ENCODE measurements around the gene ASTN2.

The ASTN2 gene

GRCh38 chr9:117010061-117010460 lies 404.8 kb downstream of the ASTN2 start:
- DNase-seq, result no peak
- no peak for ATAC-seq

- DNase-seq, result no peak
- ATAC-seq, result no peak
Observed at GRCh38 chr9:117008876-117009275, 406.0 kb downstream of the ASTN2 start.

DNA sequence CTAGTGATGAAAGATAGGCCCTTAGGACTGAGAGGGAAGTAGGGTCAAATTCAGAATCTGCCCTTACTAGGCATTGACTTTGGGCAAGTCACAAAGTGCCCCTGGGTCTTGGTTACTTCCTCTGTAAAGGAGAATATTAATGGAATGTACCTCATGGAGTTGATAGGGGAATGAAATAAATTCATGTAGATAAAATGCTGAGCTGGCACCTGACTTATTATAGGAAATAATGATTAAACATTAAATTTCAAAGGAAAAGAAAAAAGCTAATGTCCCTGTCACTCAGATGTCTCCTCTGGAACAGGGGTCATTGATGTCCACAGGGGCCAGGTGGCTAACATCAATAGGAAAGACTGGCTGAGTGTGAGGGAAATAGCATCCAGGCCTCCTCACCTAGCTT lies 406.4 kb downstream of the ASTN2 start:
- ATAC-seq, result no peak
- DNase-seq, result no peak

- no peak for DNase-seq
- no peak for ATAC-seq
Observed at GRCh38 chr9:117002686-117003085, 412.2 kb downstream of the ASTN2 start.

DNA sequence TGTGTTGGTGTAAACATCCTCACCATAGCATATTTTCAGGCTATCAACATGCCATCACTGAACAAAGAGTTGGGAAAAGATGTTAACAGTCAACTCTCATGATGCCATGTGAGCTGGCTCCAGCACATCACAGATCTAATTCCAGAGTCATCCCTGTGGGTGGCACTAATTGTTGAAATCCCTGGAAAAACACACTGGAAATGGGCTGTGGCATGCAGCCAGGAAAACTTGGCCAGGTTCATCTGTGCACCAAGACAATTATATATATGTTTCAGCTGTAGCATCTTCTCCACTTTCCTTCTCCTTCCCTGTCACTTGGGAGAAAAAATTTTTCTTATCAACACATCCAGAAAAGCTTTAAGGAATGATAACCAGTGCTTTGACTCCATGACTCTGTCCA lies 414.0 kb downstream of the ASTN2 start:
- DNase-seq (no peak), ATAC-seq (no peak)

DNA sequence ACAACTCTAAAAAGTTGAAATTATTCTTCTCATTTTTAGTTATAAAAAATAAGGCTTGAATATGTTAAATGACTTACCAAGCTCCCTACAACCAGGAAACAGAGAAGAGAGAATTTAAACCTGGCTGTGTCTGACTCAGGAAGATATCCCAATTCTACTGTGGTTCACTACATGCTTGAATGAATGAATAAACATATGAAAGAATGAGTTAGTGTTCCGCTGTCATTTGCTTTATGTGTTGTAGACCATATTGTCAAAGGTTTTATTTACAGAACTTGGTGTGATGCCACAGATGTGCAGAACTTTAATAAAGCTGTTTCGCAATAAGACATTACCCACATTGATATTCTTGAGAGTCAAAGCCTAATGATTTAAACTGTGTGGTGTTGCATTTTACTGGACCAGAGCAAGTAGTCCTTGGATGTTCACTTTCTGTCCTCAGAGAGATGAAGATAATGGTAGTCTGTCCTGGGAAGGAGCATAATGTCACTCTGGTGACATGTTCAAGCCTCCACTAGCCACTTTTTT lies 414.6 kb downstream of the ASTN2 start:
- DNase-seq, result no peak
- no peak for ATAC-seq

GRCh38 chr9:116998305-116998704 lies 416.6 kb downstream of the ASTN2 start:
- DNase-seq, result no peak
- no peak for ATAC-seq

- no peak for DNase-seq
- no peak for ATAC-seq
Observed at GRCh38 chr9:116992865-116993264, 422.0 kb downstream of the ASTN2 start.

- DNase-seq, result no peak
- no peak for ATAC-seq
Observed at GRCh38 chr9:116991051-116991450, 423.8 kb downstream of the ASTN2 start.

DNA sequence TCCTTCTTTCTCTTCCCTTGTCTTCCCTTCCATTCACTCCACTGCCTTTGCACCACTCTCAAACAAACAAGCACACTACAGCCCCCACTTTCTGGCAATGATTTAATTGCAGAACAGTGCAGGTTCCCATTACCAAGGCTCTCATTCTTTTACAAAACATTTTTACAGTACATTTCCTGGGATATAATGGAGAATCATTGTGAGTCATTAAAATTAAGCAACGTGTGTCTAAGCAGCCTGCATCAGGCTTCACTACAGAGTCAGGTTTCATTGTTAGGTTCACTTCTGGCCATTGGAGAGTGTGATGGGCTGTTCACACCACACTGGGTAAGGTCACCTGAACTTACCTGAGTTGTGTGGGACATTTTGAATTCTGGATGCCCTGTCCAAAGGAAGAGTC lies 424.3 kb downstream of the ASTN2 start:
- ATAC-seq (no peak), DNase-seq (no peak)

- DNase-seq (no peak), ATAC-seq (no peak)
Observed at GRCh38 chr9:116987721-116988485, 427.0 kb downstream of the ASTN2 start.

DNA sequence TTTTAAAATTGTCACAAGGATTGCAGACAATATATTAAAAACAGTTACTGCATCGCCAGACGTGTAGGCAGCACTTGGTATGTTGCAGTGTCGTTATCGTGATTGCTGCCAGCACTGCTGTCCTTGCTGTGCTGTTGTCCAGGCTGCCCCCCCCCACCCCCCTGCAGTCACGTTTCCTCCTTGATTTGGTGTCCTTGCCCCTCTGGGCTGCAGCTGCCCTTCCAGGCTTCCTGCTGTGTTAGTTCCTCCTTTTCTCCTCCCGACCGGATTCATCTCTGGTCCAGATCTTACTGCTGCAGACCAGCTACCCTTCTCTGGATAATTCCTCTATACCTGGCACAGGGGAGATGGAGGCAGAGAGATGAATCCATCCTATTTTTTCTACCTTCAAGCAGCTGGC lies 428.8 kb downstream of the ASTN2 start:
- no peak for ATAC-seq
- DNase-seq, result no peak

- DNase-seq (no peak), ATAC-seq (no peak)
Observed at GRCh38 chr9:116985596-116985995, 429.3 kb downstream of the ASTN2 start.

DNA sequence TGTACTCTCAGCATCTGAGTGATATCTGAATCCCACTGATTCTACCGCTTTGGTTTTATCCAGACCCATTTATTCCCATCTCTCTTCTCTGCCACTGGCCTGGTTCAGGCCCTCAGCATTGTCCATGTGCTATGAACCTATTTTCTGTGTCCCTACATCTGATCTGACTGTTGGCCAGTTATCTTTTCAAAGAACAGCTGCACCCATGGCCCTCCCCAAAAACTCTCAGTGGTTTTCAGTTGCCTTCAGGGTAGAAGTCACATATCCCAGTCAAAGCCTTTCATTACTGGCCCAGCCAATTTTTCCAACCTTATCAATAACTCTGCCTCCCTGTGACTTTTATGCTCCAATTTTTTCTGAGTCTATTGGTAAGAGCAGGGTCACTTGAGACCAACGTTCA lies 430.7 kb downstream of the ASTN2 start:
- ATAC-seq (no peak), DNase-seq (no peak)

- ATAC-seq, result no peak
- no peak for DNase-seq
Observed at GRCh38 chr9:116980582-116981120, 434.2 kb downstream of the ASTN2 start.

DNA sequence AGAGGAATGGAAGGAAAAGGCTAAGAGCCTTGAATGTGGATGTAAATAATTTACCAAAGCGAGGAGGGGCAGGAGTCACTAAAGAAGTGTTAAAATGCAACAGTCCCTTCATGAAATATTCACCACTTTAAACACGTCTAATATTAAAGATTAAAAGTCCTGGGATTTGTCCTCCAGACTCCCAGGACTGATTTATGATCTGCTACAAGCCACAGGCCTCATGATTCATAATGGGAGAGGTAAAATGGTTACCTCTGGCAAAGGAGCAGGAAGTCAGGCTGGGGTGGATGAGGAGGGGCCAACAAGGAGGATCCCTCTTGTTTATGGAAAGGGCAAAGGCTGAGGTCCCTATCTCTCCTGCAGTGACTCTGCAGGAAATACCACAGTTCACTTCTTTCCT lies 435.4 kb downstream of the ASTN2 start:
- no peak for DNase-seq
- ATAC-seq, result no peak

- no peak for ATAC-seq
- no peak for DNase-seq
Observed at GRCh38 chr9:116978155-116978554, 436.7 kb downstream of the ASTN2 start.

DNA sequence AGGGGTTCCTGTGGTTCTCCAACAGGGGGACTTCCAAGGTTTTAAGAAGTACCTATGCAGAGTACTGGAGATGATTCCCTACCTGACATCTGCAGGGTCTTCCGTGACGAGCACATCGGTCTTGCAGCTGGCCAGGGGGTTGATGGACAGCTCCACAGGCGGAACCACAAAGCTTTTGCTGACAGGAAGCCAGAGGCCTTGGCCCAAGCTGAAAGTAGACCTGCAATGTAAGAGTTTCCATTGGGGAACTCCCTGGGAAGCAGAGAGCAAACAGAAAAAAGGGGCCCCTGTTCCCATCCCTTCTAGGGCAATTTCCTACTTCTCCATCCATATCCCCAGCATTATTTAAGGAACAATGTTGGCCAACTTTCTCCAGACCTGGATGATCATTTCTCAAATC lies 439.7 kb downstream of the ASTN2 start:
- DNase-seq (no peak), ATAC-seq (no peak)

- DNase-seq (no peak), ATAC-seq (no peak)
Observed at GRCh38 chr9:116966199-116966598, 448.7 kb downstream of the ASTN2 start.

DNA sequence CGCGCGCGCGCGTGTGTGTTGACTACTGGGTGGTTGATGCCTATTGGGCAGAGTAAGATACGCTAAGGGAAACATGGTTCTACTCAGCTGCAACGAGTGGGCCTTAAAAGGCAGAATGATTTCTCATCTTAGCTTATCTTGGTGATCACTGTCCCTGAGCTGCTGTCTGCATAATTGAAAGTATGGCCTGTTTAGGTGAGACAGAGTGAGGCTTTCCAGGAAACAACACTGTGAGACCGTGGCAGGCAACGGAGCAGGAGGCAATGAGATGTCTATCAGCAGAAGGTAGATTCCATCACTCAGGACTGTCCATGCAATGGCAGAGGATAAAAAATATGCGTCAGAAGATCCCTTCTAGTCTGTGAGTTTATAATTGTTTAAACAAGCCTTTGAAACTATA lies 450.6 kb downstream of the ASTN2 start:
- no peak for DNase-seq
- no peak for ATAC-seq

DNA sequence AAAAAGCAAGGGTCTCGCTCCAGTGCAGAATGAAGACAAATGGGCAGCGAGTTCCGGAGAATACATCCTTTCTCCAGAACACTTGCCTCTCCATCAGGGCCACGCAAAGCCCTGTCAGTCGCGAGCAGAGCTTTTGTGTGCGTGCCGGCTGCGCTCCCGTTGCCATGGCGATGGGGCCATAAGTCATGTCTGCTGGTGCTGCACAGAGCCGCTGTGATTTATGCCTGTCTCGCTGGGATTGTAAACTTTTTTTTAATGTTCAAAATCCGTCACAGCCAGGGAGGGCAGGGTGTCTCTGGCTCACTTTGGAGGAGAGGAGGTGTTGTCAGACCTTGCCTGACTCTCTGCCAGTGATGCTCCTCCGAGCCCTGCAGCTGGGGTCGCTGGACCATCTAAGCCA lies 455.0 kb downstream of the ASTN2 start:
- ATAC-seq (no peak), DNase-seq (no peak)

DNA sequence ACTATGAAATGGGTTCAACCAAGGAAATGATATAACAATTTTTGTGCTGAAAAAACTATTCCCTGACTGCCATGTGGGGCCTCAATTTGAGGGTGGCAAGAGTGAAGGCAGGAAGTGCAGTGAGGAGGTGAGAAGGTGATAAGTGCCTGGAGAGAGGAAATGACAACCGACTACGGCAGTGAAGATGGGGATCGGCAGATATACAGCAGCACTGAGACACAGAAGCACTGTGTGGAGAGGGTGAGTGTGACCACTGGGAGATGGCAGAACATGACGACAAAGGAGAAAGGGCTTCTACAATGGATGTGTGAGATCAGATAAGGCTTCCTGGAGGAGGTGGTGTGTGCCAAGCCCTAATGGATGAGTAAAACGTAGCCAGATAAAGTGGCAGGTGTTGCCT lies 456.0 kb downstream of the ASTN2 start:
- no peak for DNase-seq
- no peak for ATAC-seq

DNA sequence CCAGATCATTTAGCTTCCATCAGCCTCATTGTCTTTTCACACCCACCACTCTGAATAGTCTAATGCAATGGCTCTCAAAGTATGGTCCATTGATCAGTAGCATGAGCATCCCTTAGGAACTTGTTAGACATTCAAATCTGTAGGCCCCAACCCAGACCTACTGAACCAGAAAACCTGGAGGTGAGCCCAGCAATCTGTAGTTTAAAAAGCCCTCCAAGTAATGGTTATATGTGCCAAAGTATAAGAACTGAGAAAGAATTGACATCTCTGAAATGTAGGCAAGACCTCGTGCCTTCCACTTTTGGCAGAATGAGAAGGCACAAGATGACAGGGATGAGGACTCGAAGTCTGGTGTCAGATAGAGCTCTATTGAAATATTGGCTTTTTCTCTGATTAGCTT lies 460.1 kb downstream of the ASTN2 start:
- ATAC-seq (no peak), DNase-seq (no peak)

DNA sequence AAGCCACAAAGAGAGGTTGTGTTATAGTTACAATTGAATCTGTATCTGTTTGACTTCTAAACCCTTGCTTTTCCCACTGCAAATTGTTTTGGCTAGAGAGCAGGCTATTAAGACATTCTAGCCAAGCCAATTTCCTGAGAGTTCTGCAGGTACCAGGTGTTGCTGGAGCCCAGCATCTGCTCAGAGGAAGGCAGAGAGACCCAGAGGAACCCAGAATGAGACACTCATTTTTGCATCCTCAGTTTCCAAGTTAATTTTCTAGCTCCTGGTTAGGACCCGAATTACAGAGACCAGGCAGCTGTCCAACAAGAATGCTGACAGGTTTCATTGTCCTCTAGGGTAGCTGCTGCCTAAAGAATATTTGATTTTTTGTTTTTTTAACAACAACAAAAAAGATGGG lies 461.6 kb downstream of the ASTN2 start:
- no peak for DNase-seq
- ATAC-seq, result no peak

All from stimulated activated naive CD8-positive, alpha-beta T cell treated with anti-CD3 and anti-CD28 coated beads, Interleukin-15, Interleukin-2, amounts not matched to agents 100 U/mL and 50 U/mL, for 24 hours (primary cell).